Prostate gland (tissue), 2 donors: ENCODE data around the gene R3HDML. TPM values are rescaled to one million over a fixed set of nuclear protein-coding genes. Genes with fewer than 3 reads are reported as not detected.

Source experiments
- DNase-seq: peaks from one replicate; pipeline ENCODE4 v3.0.0-alpha.2; 2019; ENCODE audit warnings: low spot score
- H3K27ac ChIP-seq, 2 donors: fragments of 200-600 bp; sonication (generic); 2 replicates each; pipeline ENCODE4 v1.5.1; 2017 to 2019
- H3K27me3 ChIP-seq: fragments of 200-600 bp; sonication (generic); replicated peaks from 2 replicates; pipeline ENCODE4 v1.5.1; 2019; ENCODE audit not compliant: insufficient read depth
- H3K36me3 ChIP-seq, 2 donors: fragments of 200-600 bp; sonication (generic); 1 replicate in 1 of 2; 2 replicates in 1 of 2; pipeline versions ENCODE4 v1.5.1 to v1.8.1; 2017 to 2019
- H3K4me1 ChIP-seq: fragments of 200-600 bp; sonication (generic); replicated peaks from 2 replicates; pipeline ENCODE4 v1.5.1; 2019
- H3K4me3 ChIP-seq, 2 donors: fragments of 200-600 bp; sonication (generic); 2 replicates each; pipeline ENCODE4 v1.5.1; 2017 to 2019
- H3K9me3 ChIP-seq: fragments of 200-600 bp; sonication (generic); 2 replicates; pipeline ENCODE4 v1.5.1; 2017
- CTCF ChIP-seq, 4 experiments: fragments of 200-600 bp in 2 of 4; fragments of 450-650 bp in 2 of 4; sonication (generic) in 2 of 4; IDR thresholded peaks; 1 replicate in 3 of 4; 2 replicates in 1 of 4; pipeline ENCODE4 v1.5.1; 2016 to 2019; ENCODE audit warnings: antibody characterized with exemption in 4 of 4, mild to moderate bottlenecking in 2 of 4, moderate library complexity in 2 of 4
- POLR2A ChIP-seq: fragments of 450-650 bp; IDR thresholded peaks from one replicate; pipeline ENCODE4 v1.6.1; 2016; ENCODE audit warnings: antibody characterized with exemption, mild to moderate bottlenecking
- POLR2AphosphoS5 ChIP-seq: sonication (generic); formaldehyde crosslinking; IDR thresholded peaks from one replicate; pipeline ENCODE4 v1.6.1; 2017; ENCODE audit warnings: antibody characterized with exemption
- WGBS: methylation state at CpG from one replicate; pipeline ENCODE4 v1.1.5; 2018; 5-methylcytosine and 5-hydroxymethylcytosine counted together
- intact Hi-C: fragments of 100-400 bp; cut with DNase I; formaldehyde crosslinking; loops from one replicate; pipeline ENCODE4 v1.14.2; 2022
- total RNA-seq, 2 donors: library from RNA; depleted of rRNA; stranded (reverse); fragments of >200 nt; gene quantifications; one replicate each; pipeline ENCODE4 v1.1.0, GENCODE V29; 2016

R3HDML gene
- total RNA-seq, 2 donors from 2014 or later = 0.91 TPM; not detected in 1

DNA sequence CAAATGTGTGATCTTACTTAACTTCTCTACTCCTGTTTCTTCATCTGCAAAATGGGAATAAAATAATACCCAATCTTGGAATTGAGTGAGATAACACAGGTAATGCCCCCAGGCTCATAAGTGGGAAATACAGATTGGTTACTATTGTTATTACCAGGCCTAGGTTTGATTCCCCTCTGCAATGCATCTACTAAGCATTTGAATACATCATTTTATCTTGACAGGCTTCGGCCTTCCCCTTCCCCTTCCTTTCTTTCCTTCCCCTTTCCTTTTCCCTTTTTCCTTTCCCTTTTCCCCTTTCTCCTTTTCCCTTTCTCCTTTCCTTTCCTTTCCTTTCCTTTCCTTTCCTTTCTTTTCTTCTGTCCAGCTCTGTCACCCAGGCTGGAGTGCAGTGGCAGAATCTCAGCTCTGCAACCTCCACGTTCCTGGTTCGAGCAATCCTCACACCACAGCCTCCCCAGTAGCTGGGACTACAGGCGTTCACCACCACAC, 11.4 kb downstream of the R3HDML start:
- H3K4me1 ChIP-seq = no peaks in the 10 kb centered on the region
- no peaks in the 10 kb centered on the region for H3K9me3 ChIP-seq
- TF ChIP-seq POLR2A (no peak), CTCF (IDR thresholded peaks at IDR 0.05) (no peak)
- no peak overlapping the region for H3K27ac ChIP-seq
- no peak for DNase-seq
- no peaks in the 10 kb centered on the region for H3K27me3 ChIP-seq
- H3K4me3 ChIP-seq = no peak overlapping the region
- WGBS = over 99% methylated on average over 4 of the region's 4 CpGs
- intact Hi-C loops = no loop called here
- no peaks in the 10 kb centered on the region for H3K36me3 ChIP-seq

- Histone ChIP-seq H3K27me3 (no peaks in the 10 kb centered on the region), H3K9me3 (no peaks in the 10 kb centered on the region), H3K4me1 (no peaks in the 10 kb centered on the region), H3K4me3 (no peak overlapping the region), H3K36me3 (no peaks in the 10 kb centered on the region), H3K27ac (no peak overlapping the region)
- TF ChIP-seq POLR2AphosphoS5 (no peak), CTCF (IDR thresholded peaks at IDR 0.05) (no peak), POLR2A (no peak)
- 82% methylated on average over 3 of the region's 3 CpGs for WGBS
- DNase-seq = no peak
- intact Hi-C loops = no loop called here
Observed at GRCh38 chr20:44349349-44349748, 12.5 kb downstream of the R3HDML start.

DNA sequence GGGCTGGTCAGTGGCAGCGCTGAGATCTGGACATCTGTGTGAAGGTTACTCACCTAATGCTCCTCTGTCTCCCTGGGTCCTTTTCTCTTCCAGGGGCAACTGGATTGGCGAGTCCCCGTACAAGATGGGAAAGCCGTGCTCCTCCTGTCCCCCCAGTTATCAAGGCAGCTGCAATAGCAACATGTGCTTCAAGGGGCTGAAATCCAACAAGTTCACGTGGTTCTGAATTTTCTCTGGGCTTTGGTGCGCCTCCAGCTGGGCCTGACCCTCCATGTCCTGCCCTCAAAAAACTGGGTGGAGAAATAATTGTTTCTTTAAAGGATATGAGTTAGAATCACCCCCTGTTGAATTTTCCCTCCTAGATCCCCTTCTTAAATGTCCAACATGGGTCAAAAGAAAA, 13.7 kb downstream of the R3HDML start:
- no peaks in the 10 kb centered on the region for H3K36me3 ChIP-seq
- DNase-seq = no peak
- no peak overlapping the region for H3K4me3 ChIP-seq
- no peaks in the 10 kb centered on the region for H3K9me3 ChIP-seq
- H3K27me3 ChIP-seq = peaks cover under 1% of the 10 kb centered on the region
- 88% methylated on average over 6 of the region's 6 CpGs for WGBS
- TF ChIP-seq POLR2AphosphoS5 = no peak
- no peak for TF ChIP-seq POLR2A
- TF ChIP-seq CTCF (IDR thresholded peaks at IDR 0.05) = no peak
- H3K4me1 ChIP-seq = no peaks in the 10 kb centered on the region
- no peak overlapping the region for H3K27ac ChIP-seq
- intact Hi-C loops = no loop called here

- intact Hi-C loops = no loop called here
- 88% methylated on average over 6 of the region's 6 CpGs for WGBS
- H3K36me3 ChIP-seq = no peaks in the 10 kb centered on the region
- no peak overlapping the region for H3K4me3 ChIP-seq
- no peaks in the 10 kb centered on the region for H3K9me3 ChIP-seq
- H3K27me3 ChIP-seq = peaks cover 3% of the 10 kb centered on the region
- H3K4me1 ChIP-seq = no peaks in the 10 kb centered on the region
- DNase-seq = no peak
- no peak overlapping the region for H3K27ac ChIP-seq
- TF ChIP-seq POLR2A = no peak
- no peak for TF ChIP-seq CTCF (IDR thresholded peaks at IDR 0.05)
- TF ChIP-seq POLR2AphosphoS5 = no peak
Observed at GRCh38 chr20:44354979-44355497, 18.2 kb downstream of the R3HDML start.
